GM12801 (cell line): ENCODE data around the gene MAIP1.

Experiments
- TF ChIP-seq, protein P1 (sequence below): IDR thresholded peaks from one replicate; pipeline ENCODE4 v1.5.1; 2011; ENCODE audit warnings: control low read depth; ENCODE audit not compliant: insufficient read length; ENCODE audit errors: extremely low read depth

The MAIP1 gene

DNA sequence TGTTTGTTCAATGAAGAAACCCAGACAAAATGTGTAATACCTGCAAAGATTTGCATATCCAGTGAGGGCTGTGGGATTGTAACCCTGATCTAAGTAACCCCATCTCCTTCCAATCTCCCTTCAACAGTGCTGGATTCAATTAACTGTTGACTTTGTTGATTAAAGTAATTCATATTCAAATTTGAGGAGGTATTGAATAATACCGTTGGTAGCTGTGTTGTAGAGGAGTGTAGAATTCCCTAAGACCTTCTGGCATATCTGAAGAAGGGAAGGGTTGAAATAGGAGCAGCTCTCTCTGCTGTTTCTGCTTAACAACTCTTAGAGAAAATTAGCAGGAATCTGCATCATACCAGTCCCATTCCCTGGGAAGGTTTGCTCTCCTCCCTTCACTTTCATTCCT lies 28.2 kb downstream of the MAIP1 start:
- TF ChIP-seq, protein P1, sequence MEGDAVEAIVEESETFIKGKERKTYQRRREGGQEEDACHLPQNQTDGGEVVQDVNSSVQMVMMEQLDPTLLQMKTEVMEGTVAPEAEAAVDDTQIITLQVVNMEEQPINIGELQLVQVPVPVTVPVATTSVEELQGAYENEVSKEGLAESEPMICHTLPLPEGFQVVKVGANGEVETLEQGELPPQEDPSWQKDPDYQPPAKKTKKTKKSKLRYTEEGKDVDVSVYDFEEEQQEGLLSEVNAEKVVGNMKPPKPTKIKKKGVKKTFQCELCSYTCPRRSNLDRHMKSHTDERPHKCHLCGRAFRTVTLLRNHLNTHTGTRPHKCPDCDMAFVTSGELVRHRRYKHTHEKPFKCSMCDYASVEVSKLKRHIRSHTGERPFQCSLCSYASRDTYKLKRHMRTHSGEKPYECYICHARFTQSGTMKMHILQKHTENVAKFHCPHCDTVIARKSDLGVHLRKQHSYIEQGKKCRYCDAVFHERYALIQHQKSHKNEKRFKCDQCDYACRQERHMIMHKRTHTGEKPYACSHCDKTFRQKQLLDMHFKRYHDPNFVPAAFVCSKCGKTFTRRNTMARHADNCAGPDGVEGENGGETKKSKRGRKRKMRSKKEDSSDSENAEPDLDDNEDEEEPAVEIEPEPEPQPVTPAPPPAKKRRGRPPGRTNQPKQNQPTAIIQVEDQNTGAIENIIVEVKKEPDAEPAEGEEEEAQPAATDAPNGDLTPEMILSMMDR, result no peak

DNA sequence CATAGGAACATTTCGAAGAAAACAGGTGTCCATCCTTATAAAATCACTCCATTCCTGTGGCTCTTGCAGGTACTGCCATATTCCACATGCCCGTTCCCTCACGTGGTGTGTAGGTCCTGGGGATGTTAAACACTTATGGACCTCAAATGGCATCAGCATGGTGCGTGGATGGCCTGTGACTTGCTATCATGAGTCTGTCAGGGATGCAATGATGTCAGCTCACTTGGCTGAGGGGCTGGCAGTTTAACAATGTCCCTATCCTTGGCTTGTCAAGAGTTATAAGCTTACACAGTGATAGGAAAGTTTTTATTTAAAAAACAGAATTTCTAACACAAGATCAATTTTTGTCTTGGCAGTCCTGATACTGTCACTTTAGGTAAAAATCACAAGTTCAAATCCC lies 28.8 kb downstream of the MAIP1 start:
- TF ChIP-seq, protein P1, result no peak

DNA sequence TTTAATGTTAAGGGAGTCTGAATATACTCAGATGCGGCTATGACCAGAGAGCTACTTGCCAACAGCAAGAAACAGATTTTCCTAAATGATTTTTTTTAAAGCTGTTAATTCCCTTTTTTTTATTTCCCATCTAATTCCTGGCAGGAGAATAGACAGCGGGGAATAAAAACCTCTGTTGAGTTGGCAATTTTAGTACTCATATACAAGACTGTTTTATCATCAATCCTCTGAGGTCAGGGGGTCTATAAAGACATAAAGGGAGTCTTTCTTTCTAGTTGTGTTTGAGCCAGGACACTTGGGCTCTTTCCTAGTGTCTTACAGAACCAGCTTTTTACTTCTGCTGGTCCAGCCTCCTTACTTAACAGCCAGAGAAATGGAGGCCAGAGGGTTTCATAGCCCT lies 29.4 kb downstream of the MAIP1 start:
- TF ChIP-seq, protein P1, result no peak

DNA sequence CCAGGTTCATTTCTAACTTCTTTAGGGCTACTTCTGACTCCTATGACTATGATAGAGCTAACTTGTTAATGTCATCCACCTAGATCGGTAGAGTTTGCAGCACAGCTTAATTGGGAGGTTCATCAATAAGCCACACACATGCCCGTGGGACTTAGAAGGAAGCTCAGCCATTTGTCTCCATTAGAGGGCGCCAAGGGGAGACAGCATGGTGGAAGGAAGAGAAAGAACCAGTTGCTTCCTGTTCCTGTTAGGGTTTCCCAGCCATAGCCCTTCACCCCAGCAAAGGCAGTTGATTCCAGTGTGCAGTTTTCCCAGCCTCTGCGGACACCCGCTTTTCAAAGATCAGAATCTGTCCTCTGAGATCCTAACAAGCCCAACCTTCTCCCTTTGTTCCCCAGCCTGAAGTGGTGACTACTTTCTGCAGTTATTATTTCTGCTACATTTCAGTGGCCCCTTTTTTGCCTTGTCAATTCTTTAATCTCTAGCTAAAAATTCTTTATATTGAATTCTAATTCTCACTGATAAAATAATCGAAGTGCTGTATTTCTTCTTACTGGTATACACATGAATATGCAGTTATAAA lies 30.3 kb downstream of the MAIP1 start:
- TF ChIP-seq, protein P1, result no peak

DNA sequence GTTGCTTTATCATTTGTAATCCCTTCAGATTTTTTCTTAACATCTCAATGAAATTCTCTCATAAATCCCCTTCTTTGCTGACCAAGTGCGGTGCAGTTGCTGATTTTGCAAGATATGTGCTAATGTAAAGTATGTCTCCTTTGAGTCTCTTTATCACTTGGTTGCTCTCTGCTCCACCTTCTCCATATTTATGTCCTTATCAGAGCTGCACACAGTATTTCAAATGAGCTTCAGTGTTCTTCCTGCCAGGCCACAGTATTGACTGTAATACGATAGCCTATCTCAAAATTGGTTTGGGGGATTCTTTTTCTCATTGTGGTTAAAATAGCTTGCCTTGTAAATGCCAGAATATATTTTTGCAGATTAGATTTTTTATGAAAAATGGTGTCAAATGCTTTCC lies 32.2 kb downstream of the MAIP1 start:
- TF ChIP-seq, protein P1, result no peak

DNA sequence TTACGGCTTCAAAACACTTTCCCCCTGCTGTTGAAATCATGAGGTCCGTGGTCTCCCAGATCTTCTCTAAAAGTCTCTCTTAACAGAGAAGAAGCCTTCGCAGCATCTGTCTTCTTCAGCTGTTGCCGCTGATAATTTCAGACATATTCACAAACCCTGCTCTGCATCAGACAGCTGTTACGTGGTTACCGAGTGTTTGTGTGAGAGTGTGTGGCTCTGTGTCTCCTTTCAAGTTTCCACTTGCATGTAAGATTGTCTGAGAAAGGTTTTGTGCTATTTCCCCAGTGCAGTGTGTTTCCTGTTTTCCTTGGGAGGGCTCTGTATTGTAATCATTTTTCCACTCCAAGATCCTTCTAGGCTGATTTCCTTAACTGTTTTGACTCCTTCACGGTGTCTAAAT lies 32.8 kb downstream of the MAIP1 start:
- TF ChIP-seq, protein P1, result no peak

DNA sequence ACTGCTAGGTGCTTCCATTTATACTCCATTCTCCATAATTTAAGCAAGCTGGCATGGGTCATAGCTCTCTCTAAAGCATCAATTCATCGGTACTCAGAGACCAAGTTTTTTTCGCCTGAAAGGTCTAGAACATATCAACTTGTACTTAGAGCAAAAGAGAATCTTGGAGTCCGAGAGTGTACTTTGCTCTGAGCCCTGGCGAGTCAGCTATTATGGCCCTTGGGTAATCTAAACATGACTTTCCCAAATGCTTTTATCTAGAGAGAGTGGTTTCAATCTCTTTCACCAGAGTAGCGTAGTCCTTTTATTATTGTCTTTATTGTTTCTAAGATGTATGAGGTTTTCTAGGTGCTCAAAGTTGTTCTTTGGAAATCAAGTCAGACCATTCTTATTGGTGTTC lies 34.4 kb downstream of the MAIP1 start:
- TF ChIP-seq, protein P1, result no peak
